Peyer's patch (tissue), 4 donors: Measurements from ENCODE around the gene RSL1D1.

Experiments
- CTCF ChIP-seq, 6 experiments: fragments of 450-650 bp in 4 of 6; fragments of 200-600 bp in 2 of 6; sonication (generic) in 1 of 6; IDR thresholded peaks; one replicate each; pipeline ENCODE4 v1.5.1; 2017 to 2019; ENCODE audit warnings: antibody characterized with exemption in 6 of 6, mild to moderate bottlenecking in 3 of 6, moderate library complexity in 1 of 6
- POLR2A ChIP-seq, 2 donors: fragments of 450-650 bp; IDR thresholded peaks; one replicate each; pipeline ENCODE4 v1.5.1; 2017; ENCODE audit warnings: antibody characterized with exemption in 2 of 2, mild to moderate bottlenecking in 2 of 2, moderate library complexity in 2 of 2

DNA sequence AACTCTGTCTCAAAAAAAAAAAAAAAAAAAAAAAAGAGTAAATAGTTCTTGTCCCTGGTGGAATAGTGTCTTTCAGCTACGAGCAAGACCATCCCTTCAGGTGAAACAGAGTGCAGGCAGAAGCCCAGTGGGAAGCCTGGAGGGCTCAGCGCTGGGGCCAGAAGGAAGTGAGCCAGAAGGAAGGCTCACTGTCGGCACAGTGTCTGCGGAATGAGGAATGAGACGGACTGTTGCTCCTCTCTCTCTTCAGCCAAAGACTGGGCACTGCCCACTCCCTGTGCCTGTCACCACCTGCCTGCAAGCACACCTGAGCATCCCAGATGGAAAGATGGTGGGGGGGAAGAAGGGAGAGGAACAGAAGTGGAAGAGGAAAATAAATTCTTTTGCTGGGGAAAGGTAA is 7.5 kb downstream of the RSL1D1 start:
- TF ChIP-seq CTCF (IDR thresholded peaks at IDR 0.05) (no peak), POLR2A (IDR thresholded peaks at IDR 0.05) (no peak)
